Right renal pelvis (tissue), 4 donors: Measurements from ENCODE around the gene SMARCA2. TPM values are rescaled to one million over a fixed set of nuclear protein-coding genes. Genes with fewer than 3 reads are reported as not detected.
A peak's percentile ranks its signal among the peaks of the same experiment; 100 is the strongest.

Source experiments
- DNase-seq, 4 donors: peaks; one replicate each; pipeline ENCODE4 v3.0.0-alpha.2; 2013; ENCODE audit warnings: low read depth in 4 of 4, low spot score in 3 of 4, missing footprints in 1 of 4
- polyA plus RNA-seq, 4 donors: library from polyadenylated mRNA; unstranded; fragments of 120-200 nt; gene quantifications; one replicate each; pipeline ENCODE4 v1.2.1, GENCODE V29; 2013; ENCODE audit not compliant: insufficient read length in 4 of 4

SMARCA2 gene
- polyA plus RNA-seq, 4 donors: 105 to 151 (median 134) TPM

GRCh38 chr9:2234371-2234893, 219.3 kb downstream of the SMARCA2 start:
- peak in 3 of 4 donors; percentile 46 to 63 (median 48) for DNase-seq

- DNase-seq: no peak
These were observed 220.5 kb downstream of the SMARCA2 start for GRCh38 chr9:2235623-2236022.

- DNase-seq: no peak
These were observed 221.7 kb downstream of the SMARCA2 start for GRCh38 chr9:2236850-2237249.

DNA sequence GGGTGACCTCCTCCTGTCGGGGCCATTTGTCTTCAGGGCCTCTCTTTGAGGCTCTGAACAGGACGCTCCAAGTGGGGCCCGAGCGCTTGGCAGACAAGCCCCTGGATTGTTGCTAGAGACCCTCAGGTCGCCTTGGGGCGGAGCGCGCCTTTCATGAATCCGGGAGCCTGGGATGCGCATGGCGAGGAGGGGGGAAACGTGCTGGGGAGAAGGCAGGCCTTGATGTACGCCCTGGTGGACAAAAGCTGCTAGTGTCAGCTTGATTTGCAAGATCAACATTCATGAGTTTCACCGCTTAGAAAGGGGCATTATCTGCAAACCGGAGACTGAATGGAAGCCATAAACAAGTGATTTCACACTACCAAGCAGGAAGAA, 226.3 kb downstream of the SMARCA2 start:
- DNase-seq: peak in 3 of 4 donors; percentile 66 to 76 (median 71)

DNA sequence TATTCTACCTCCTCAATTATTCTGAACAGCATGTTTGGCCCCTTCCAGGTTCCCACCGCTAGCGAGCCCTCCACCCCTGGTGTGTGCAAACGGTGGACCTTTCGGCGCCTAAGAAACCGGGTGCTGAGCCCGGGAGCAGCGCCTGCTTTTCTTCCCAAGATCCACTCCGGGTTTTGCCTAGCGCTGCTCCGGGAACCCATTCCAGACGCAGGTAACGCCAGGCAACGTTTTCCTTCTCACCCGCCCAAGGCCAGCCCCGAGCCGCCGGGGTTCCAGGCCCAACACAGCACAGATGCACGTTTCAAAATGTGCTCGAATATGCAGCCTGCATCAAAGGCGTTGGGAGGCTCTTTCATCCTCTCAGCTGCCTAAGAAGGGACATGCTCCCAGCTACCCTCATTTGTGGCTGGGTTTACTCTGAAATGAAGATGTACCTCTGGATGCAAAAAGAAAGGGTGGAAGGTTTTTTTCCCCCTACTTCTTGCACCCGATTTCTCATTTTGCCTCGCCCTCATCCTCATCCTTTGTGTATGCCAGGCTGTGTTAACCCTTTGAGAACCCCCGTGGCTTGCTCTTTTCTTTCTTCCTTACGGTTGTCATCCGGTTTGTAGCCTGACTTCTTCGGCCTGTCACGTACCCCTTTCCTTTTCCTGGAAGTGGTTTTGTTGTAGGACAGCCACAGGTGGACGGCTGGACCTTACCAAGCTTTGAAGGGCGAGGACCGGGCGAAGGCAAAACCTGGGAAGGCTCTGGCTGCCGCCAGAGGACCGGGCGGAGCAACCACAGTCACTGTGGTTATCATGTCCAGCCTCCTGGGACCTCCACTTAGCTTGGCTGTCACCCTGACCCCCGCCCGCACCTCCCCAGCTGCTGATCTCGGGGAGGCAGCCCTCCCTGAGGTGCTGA, 226.9 kb downstream of the SMARCA2 start:
- peak; percentile 85 to 92 (median 90) for DNase-seq

DNA sequence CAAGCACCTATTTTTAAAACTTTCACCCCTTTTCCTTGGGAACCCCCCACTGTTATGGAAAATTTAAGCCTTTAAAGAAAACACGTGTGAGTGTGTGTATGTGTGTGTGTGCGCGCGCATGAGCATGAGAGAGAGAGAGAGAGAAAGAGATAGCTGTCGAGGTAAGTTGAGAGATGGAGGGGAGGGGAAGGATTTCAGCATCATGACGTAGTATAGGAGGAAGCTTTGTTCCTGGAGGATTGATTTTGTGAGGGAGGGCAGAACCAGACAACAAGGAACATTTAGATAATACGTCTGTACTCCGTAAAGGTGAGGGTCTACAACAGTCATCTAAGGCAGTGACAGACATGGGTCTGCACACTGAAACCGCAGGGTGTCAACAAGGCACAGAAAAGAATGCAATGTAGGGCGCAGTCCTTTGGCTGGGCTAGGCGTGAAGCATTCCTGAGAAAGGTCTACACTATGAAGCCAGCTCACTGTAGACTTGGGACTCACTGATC, 227.7 kb downstream of the SMARCA2 start:
- no peak for DNase-seq
